HG02623 (cell line): ENCODE data around the gene DOC2A.
"Not testable (repeated sequence)": the region's sequence is repeated elsewhere in the genome, so short reads cannot be mapped to it uniquely, and the experiment has no call there.

Experiments used
- ATAC-seq: cut with Tn5 transposase; IDR thresholded peaks from one replicate; pipeline ENCODE4 v1.9.1; 2021; ENCODE audit warnings: moderate library complexity; ENCODE audit not compliant: unreplicated experiment

Gene DOC2A

DNA sequence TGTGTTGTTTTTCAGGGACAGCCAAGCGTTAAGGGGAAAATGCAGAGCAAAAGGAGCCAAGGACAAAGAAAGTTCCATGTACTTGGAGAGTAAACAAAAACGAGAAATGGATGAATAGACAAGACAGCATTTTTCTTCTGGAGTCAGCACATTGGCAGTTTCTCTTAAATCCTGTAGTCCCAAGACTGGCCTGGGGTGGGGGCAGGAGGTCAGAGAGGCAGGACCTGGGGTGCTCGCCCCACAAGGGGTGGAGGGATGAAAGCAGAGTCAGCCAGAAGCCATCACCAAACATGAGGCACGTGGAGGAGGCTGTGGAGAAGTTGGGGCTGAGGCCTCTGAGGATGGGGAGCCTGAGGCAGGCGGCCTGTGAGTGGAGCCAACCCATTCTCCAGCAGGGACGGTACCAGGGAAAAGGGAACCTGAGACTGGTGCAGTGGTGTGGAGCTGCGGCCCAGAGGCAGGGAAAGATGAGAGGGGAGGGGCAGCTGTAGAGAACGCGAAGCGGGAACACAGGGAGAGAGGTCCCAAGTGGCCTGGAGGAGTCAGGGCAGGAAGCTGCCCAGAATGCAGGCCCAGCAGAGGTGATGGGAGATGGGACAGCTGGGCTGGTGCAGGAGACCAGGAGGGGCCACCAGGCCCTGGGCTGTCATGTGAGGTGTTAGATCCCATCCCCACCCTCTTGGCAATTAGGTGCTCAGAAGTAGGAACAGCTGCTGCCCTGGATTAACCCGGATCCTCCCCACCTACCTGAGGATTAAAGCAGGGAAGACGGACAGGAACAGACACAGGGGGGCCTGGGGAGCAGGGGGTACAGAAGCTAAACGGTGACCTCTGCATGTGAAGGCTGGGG, 17.0 kb upstream of the DOC2A start:
- ATAC-seq, result no peak

DNA sequence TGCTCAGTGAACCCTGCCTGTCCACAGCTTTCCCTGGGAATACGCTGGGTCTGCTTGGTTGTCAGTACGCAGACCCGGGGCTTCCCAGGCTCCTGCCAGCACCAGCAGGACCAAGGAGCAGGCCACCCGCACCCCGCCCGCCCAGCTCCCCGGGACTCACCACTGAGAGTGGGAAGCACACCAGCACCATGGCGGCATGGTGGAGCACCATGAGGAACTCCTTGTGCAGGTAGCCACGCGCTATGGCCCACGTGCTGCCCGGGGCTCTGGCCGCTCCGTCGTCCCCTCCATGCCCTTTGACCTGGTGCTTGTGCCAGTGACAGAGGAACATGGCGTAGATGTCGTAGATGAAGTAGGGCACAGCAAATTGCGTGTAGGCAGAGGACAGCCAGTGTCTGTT, 15.6 kb upstream of the DOC2A start:
- no peak for ATAC-seq

DNA sequence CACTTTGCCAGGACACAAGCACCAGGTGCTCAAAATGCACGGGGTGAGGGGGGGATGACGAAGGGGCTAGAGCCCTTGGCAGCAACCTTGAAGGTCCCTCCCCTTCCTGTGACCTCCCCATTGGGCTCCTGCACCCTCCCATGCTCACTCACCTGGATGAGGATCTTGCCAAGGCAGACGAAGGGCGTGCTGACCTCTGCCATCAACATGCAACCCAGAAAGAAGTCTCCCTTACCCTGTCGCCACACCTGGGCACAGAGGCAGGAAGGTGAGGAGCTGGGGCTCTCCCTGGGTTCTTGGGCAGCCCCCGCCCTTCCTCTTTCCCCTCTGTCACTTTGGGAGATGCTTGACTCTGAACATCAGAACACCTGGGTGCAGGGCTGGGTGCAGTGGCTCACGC, 14.7 kb upstream of the DOC2A start:
- ATAC-seq, result no peak

DNA sequence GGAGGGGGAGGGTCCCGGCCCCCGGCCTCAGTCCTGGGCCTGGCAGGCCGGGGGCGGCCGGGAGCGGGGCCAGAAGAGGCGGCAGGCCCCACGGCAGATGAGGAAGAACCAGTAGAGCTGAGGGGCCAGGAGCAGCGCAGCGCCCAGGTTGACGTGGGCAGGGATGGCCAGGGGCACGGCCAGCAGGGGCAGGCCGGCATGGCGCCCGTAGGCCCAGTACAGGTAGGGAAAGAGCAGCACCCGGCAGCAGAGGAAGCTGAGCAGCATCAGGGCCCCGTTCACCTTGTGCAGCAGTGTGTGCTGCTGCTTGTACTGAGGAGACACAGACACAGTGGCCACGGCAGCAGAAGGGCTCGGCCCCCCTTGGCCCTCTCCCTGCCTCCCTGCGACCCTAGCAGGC, 14.3 kb upstream of the DOC2A start:
- no peak for ATAC-seq

DNA sequence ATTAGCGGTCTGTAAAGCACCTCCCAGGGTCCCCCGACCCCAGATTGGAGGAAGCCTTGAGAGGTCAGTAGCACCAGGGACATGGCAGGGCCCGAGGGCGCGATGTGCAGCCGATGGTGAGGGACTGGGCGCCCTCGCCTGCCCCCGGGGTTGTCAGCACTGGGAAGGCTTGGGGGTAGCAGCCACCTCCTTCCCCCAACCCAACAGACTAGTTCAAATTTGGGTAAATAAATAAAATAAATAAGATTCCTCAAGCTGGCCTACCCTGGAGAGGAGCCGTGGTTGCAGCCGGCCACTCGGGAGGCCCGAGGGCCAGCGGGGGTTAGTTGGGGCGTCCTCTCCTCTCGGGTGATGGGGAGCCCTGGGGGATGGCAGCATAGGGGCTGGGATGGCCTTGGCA, 13.6 kb upstream of the DOC2A start:
- ATAC-seq, result no peak

DNA sequence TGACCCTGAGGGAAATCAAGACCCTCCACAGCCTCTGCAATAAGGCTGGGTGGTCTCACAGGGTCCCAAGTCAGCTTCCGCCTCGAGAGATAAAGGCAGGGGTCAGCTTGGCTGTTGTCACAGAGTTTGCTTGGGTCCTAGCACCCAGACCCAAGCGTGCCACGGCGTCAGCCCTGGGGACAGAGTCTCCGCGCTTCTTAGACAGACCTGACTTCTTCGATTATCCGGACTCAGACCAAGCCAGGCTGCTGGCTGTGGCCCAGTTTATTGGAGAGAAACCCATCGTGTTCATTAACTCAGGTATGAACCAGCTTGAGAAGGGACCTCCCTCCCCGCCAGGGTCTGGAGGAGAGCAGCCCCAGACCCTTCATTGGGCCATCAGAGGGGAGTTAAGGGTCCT, 12.8 kb upstream of the DOC2A start:
- ATAC-seq, result no peak

DNA sequence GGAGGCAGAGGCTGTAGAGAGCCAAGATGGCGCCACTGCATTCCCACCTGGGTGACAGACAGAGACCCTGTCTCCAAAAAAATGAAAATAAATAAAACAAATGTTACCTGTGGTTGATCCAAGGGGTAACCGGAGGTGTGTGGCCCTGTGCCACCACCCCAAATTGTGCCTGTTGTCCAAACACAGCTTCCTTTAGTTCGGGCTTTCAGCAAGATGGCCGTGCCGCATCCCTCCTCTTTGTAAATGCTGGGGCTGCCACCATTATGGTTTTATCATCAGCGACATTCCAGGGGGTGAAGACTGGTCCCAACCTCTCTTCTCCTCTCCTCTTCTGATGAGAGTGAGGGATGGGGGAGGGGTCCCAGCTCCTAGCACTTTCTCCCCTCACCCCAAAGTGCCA, 12.1 kb upstream of the DOC2A start, which contains the start of gene C16orf92:
Gene C16orf92 (plus strand): TSS at position 312 of the 400 bp plus-strand sequence. CDS start 143 bp downstream, outside the sequence.
- no peak for ATAC-seq

DNA sequence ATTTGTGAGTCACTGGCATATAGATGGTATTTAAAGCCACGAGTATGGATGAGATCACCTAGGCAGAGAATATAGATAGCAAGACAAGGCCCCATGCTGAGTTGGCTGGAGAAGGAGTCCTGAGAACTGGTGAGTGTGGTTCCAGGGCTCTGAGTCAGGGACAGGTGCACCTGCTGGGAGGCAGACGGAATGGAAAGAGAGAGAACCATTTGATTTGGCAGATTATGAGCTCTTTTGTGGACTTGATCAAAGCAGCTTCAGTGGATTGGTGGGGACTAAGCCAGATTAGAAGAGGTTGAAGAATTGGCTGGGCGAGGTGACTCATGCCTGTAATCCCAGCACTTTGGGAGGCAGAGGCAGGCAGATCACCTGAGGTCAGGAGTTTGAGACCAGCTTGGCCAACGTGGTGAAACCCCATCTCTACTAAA, 7.9 kb upstream of the DOC2A start:
- ATAC-seq, result no peak

DNA sequence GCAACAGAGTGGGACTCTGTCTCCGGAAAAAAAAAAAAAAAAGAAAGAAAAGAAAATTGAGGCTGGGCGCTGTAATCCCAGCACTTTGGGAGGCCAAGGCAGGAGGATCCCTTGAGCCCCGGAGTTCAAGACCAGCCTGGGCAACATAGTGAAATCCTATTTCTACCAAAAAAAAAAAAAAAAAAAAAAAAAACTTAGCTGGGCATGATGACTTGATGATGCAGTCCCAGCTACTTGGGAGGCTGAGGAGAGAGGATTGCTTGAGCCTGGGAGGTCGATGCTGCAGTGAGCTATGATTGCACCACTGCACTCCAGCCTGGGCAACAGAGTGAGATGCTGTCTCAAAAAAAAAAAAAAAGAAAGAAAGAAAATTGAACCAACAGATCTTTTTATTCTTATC, 7.1 kb upstream of the DOC2A start:
- not testable (repeated sequence) for ATAC-seq

DNA sequence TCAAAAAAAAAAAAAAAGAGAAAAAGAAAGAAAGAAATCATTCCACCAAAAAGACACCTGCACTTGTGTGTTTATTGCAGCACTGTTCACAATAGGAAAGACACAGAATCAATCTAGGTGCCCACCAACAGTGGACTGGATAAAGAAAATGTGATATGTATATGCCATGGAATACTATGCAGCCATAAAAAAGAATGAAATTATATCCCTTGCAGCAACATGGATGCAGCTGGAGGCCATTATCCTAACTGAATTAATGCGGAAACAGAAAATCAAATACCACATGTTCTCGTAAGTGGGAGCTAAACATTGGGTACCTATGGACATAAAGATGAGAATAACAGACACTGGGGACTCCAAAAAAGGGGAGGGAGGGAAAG, 6.4 kb upstream of the DOC2A start:
- ATAC-seq, result no peak

DNA sequence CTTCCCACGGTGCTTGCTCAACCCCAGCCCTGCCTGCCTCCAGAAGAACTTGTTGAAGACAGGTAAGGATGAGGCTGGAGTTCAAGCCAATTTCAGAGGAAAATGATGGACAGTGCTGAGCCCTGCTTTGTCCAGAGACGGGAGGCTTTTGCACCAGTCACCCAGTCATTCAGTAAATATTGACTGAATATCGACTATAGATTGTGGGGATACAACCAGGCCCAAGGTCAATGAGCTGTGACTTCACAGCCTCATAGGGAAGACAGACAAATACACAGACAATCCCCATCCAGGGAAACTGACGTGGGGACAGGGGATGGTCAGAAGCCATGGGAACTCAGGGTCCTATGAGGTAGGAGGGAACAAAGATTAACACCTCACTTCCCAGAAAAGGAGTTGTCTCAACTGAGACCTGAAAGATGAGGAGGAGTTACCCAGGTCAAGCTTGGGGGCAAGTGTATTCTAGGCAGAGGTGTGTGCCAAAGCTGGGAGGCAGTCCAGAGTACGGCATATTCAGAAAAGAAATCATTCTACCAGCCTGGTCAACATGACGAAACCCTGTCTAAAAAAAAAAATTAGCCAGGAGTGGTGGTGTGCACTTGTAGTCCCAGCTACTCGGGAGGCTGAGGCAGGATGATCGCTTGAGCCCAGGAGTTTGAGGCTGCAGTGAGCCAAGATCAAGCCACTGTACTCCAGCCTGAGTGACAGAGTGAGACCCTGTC, 5.9 kb upstream of the DOC2A start:
- no peak for ATAC-seq

DNA sequence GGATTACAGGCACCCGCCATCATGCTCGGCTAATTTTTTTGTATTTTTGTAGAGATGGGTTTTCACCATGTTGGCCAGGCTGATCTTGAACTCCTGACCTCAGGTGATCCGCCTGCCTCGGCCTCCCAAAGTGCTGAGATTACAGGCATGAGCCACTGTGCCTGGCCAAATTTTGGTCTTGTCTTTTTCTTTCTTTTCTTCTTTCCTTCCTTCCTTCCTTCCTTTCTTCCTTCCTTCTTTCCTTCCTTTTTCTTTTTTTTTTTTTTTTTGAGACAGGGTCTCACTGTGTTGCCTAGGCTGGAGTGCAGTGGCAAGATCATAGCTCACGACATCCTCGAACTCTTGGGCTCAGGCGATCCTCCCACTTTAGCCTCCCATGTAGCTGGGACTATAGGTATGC, 4.6 kb upstream of the DOC2A start:
- not testable (repeated sequence) for ATAC-seq

DNA sequence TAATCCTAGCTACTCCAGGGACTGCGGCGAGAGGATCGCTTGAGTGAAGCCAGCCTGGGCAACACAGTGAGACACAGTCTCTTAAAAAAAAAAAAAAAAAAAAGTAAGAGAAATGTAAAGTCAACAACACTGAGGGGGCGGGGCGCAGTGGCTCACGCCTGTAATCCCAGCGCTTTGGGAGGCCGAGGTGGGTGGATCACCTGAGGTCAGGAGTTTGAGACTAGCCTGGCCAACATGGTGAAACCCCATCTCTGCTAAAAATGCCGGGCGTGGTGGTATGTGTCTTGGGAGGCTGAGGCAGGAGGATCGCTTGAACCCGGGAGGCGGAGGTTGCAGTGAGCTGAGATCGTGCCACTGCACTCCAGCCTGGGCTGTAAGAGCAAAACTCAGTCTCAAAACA, 1.8 kb upstream of the DOC2A start:
- not testable (repeated sequence) for ATAC-seq

DNA sequence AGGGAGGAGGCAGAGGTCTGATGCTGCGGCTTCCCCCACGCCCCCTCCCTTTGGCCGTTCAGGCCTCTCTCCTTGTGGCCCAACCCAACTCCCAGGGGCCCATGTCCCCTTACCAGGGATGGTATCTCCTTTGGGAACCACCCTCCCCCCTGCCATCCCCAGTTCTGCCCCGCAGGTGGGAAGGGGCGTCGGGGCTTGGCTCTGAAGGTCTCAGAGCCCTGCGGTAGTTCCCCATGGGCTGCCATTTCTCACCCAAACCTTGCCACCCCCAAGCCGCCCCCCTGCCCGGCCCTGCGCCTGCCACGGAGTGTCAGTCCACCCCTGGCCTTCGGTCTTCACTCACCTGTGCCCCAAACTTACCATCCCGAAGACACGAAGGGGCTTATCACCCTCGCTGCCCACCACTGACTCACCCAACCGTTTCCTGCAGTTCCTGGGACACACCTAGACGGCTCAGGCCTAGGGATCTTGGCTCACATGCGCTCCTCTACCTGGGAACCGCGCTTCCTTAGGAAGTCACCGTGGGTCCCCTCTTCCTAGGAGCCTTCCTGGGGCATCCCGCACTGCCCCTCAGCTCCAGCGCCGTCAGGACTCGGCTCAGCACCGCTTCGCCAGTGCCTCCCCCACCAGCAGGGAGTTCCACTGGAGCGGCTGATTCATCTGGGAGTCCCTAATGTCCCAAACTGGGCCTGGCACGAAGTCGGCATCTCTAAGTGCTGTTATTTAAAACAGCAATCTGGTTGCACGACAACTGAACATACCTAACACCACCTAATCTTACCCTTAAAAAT, 1.1 kb upstream of the DOC2A start:
- ATAC-seq, result no peak

DNA sequence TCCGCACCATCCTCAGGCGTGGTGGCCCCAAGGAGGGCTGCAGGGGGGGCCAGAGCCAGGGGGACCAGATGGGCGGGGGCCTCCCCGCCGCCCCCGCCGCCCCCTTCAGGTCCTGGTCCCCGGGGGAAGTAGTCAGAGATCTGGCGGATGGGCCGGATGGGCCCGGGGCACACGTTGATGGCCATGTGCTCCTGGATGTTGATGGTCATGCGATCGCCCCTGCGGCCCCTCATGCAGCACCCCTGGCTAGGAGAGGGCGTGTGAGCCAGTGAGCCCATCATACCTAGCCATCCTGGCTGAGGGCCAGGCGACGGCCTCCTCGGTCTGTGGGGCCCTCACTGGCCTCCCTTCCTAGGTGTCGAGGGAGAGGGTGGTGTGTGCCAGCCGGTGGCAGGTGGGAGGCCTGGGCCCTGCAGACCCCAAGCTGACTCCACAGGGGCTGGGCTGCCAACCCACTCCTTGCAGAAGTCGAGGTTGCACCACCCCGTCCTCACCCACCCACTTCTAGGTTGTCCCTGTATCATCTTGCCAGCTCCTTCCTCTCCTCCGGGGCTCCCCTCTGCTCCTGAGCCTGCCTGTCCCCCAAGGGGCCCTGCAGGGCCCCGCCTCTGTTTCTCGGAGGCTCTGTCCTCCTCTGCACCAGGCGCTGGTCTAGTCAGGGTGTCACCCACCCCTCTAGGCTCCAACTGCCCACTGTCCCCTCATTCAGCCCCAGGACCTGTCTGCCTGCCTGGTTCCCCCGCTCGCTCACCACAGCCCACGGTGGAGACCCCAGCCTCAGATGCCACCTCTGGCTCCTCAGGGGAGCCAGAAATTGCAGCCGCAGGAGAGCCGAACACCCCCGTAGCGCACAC, 610 bp downstream of the DOC2A start:
- no peak for ATAC-seq

DNA sequence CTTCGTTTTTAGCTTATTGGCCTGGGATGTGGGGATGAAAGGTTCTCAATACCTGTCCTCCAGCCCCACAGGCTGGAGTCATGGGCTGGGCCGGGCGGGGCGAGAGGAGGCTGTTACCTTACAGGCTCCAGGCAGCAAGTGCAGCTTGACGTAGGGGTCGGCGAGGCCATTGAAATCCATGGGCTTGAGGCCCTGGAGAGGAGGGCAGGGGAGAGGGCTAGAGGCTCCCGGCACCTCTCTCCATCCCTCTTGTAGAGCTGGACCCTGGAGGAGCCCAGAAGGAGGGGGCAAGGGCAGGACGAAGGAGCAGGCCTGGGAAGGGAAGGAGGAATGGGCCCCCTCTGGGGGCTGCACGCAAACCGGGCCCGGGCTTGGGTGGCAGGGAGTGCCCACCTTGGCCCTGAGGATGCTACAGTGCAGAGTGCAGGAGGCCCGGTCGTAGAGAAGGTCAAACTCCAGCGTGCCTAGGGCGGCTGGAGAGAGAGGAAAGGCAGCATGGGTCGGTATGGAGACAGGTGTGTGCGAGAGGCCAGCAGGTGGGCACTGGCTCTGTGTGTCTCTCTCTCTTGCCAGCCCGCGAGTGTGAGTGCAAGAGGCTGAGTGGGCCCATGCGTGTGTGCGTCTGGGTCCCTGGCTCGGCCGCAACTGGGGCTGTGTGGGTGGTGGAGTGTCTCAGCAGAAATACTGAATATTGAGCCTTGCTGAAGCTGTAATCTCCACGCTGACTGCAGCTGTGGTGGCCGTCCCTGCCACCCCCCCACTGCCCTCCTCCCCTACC, 1.6 kb downstream of the DOC2A start:
- ATAC-seq, result no peak

DNA sequence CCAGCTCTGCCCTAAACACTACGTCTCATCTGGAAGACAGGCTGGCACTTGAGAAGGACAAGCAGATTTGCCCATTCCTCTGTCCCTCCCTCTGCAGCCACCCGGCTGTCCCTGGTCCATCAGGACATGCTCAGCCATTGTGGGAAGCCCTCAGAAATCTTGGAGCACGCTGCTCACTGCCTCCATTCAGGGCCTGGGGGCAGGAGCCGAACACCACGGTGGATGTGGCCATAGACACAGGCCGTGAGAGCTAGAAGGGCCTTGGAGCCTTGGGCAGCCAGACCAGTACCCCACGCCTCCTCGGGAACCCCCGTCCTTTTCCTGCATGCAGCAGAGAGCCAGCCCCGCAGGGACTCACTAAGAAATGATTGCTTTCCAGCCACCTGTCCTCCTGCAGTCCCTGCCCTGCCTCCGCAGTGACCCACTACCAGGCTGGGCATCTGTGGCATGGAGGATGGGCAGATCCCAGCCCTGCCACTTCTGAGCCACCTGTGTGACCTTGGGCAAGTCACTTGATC, 3.4 kb downstream of the DOC2A start:
- ATAC-seq, result no peak

DNA sequence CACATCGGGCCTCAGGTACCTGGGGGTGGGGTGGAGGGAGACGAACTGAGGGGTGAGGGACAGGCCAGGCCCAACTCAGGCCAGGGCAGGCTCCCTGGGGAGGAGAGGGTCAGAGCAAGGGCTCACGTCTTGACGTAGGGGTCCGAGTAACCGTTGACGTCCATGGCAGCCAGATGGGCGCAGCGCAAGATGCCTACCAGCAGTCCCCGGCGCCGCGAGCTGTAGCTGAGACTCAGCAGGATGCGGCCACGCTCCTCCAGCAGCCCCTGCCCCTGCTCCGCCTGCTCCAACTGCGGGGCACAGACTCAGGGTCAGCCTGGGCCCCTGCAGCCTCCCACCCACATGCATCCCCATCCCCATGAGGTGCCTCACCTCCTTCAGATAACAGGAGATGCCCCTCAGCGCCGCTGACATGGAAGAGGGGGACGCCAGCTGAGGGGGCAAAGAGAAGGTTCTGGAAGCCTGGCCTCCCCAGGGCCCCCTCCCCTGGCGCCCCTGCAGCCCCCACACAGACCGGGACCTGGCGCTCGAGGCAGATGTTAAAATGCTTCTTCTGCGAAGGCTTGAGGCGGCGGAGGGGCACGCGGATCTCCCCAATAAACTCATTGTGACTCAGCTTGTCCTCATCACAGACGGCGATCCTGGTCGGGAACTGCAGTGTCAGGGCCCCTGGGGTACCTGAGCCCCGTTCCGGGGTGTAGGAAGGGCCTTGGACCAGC, 4.0 kb downstream of the DOC2A start:
- no peak for ATAC-seq

DNA sequence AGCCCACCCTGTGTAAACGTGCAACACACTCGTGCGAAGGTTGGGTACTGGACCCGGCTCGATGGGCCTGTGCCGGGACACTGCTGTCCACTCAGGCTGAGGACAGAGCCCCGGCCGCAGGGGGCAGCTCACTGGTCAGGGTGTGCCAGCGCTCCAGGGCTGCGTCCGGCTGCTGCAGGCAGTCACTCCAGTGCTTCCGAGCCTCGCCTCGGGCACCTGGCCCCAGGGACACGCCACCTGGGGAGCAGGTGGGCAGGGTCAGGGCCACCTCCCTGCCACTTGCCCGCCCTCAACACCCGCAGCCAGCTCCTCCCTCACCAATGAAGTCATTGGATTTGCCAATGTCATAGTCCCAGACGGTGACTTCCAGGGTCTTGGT, 4.7 kb downstream of the DOC2A start:
- no peak for ATAC-seq
